ENCODE results near the gene GNA15. TPM values are rescaled to one million over a fixed set of nuclear protein-coding genes. Genes with fewer than 3 reads are reported as not detected.

GNA15 gene
- total RNA-seq, 1 donor from 2014 or later, result not detected

DNA sequence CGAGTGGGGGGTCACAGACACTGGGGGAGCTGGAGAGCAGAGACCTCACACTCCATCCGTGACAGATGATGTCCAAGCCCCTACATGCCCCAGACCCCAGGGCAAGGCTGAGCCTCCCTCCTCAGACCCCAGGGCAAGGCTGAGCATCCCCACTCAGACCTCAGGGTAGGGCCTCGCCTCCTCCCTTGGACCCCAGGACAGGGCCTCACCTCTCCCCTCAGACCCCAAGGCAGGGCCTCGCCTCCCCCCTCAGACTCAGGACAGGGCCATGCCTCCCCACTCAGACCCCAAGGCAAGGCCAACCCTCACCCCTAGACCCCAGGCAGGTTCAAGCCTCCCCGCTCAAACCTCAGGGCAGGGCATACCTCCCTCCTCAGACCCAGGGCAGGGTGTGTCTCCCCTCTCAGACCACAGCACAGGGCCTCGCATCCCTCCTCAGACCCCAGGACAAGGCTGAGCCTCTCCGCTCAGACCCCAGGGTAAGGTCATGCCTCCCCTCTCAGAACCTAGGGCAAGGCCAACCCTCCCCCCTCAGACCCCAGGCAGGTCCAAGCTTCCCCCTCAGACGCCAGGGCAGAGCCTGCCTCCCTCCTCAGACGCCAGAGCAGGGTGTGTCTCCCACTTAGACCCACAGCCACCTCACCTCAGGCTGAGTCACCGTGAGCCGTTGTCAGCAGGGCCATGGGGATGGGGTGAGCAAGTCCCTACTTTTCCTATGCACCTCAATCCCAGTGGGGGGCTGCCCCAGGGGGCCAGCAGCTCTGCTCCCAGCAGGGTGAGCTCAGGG lies 41.1 kb downstream of the GNA15 start:
- Mint-ChIP-seq H3K4me1 (ENCODE audit: unreplicated experiment) (no peaks in the 10 kb centered on the region), H3K9me3 (ENCODE audit: unreplicated experiment) (no peaks in the 10 kb centered on the region), H3K27me3 (ENCODE audit: unreplicated experiment) (peaks cover 3% of the 10 kb centered on the region), H3K27ac (ENCODE audit: unreplicated experiment) (no peak overlapping the region), H3K4me3 (ENCODE audit: unreplicated experiment) (no peak overlapping the region), H3K36me3 (ENCODE audit: low read depth, unreplicated experiment) (no peaks in the 10 kb centered on the region)
- TF ChIP-seq, protein P1, sequence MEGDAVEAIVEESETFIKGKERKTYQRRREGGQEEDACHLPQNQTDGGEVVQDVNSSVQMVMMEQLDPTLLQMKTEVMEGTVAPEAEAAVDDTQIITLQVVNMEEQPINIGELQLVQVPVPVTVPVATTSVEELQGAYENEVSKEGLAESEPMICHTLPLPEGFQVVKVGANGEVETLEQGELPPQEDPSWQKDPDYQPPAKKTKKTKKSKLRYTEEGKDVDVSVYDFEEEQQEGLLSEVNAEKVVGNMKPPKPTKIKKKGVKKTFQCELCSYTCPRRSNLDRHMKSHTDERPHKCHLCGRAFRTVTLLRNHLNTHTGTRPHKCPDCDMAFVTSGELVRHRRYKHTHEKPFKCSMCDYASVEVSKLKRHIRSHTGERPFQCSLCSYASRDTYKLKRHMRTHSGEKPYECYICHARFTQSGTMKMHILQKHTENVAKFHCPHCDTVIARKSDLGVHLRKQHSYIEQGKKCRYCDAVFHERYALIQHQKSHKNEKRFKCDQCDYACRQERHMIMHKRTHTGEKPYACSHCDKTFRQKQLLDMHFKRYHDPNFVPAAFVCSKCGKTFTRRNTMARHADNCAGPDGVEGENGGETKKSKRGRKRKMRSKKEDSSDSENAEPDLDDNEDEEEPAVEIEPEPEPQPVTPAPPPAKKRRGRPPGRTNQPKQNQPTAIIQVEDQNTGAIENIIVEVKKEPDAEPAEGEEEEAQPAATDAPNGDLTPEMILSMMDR (IDR thresholded peaks at IDR 0.05; ENCODE audit: unreplicated experiment), result no peak
- no peak for DNase-seq (ENCODE audit: low spot score)

DNA sequence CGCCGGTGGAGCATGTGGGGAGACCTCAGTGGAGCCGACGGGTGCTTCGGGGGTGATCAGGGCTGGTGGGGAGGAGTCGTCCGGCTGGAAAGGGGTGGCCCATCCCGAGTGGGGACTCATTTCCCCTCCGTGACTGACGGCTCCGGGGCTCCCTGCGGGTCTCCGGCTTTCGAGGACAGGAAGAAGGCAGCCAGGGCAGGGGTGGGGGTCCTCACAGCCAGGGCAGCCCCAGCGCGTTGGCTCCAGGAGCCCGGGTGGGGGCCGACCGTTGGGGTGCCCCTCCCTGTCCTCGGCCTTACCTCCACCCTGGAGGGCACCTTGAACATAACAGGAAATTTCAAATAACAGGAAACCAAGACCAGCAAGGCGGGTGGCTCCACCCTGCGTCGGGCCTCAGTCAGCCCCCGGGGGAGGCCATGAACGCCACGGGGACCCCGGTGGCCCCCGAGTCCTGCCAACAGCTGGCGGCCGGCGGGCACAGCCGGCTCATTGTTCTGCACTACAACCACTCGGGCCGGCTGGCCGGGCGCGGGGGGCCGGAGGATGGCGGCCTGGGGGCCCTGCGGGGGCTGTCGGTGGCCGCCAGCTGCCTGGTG lies 42.6 kb downstream of the GNA15 start, which contains the start of gene S1PR4:
Gene S1PR4, plus strand, starts transcription at position 393 of the 596 bp plus-strand sequence. Its CDS starts 24 bp downstream, at position 417.
- Mint-ChIP-seq H3K9me3 (ENCODE audit: unreplicated experiment) (no peaks in the 10 kb centered on the region), H3K4me3 (ENCODE audit: unreplicated experiment) (no peak within 1 kb of the TSS), H3K36me3 (ENCODE audit: low read depth, unreplicated experiment) (no peaks in the 10 kb centered on the region), H3K27ac (ENCODE audit: unreplicated experiment) (no peak within 1 kb of the TSS), H3K4me1 (ENCODE audit: unreplicated experiment) (no peaks in the 10 kb centered on the region), H3K27me3 (ENCODE audit: unreplicated experiment) (peaks cover 3% of the 10 kb centered on the region)
- TF ChIP-seq, protein P1 (IDR thresholded peaks at IDR 0.05; ENCODE audit: unreplicated experiment), result no peak
- no peak for DNase-seq (ENCODE audit: low spot score)

DNA sequence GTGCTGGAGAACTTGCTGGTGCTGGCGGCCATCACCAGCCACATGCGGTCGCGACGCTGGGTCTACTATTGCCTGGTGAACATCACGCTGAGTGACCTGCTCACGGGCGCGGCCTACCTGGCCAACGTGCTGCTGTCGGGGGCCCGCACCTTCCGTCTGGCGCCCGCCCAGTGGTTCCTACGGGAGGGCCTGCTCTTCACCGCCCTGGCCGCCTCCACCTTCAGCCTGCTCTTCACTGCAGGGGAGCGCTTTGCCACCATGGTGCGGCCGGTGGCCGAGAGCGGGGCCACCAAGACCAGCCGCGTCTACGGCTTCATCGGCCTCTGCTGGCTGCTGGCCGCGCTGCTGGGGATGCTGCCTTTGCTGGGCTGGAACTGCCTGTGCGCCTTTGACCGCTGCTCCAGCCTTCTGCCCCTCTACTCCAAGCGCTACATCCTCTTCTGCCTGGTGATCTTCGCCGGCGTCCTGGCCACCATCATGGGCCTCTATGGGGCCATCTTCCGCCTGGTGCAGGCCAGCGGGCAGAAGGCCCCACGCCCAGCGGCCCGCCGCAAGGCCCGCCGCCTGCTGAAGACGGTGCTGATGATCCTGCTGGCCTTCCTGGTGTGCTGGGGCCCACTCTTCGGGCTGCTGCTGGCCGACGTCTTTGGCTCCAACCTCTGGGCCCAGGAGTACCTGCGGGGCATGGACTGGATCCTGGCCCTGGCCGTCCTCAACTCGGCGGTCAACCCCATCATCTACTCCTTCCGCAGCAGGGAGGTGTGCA lies 43.3 kb downstream of the GNA15 start:
- H3K36me3 Mint-ChIP-seq (ENCODE audit: low read depth, unreplicated experiment), result no peaks in the 10 kb centered on the region
- peaks cover 3% of the 10 kb centered on the region for H3K27me3 Mint-ChIP-seq (ENCODE audit: unreplicated experiment)
- DNase-seq (ENCODE audit: low spot score), result no peak

DNA sequence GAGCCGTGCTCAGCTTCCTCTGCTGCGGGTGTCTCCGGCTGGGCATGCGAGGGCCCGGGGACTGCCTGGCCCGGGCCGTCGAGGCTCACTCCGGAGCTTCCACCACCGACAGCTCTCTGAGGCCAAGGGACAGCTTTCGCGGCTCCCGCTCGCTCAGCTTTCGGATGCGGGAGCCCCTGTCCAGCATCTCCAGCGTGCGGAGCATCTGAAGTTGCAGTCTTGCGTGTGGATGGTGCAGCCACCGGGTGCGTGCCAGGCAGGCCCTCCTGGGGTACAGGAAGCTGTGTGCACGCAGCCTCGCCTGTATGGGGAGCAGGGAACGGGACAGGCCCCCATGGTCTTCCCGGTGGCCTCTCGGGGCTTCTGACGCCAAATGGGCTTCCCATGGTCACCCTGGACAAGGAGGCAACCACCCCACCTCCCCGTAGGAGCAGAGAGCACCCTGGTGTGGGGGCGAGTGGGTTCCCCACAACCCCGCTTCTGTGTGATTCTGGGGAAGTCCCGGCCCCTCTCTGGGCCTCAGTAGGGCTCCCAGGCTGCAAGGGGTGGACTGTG lies 44.0 kb downstream of the GNA15 start:
- TF ChIP-seq, protein P1 (IDR thresholded peaks at IDR 0.05; ENCODE audit: unreplicated experiment), result no peak
- no peak overlapping the region for H3K27ac Mint-ChIP-seq (ENCODE audit: unreplicated experiment)
- H3K36me3 Mint-ChIP-seq (ENCODE audit: low read depth, unreplicated experiment), result no peaks in the 10 kb centered on the region
- H3K27me3 Mint-ChIP-seq (ENCODE audit: unreplicated experiment), result peaks cover 7% of the 10 kb centered on the region
- no peak overlapping the region for H3K4me3 Mint-ChIP-seq (ENCODE audit: unreplicated experiment)
- H3K4me1 Mint-ChIP-seq (ENCODE audit: unreplicated experiment), result no peaks in the 10 kb centered on the region
- no peaks in the 10 kb centered on the region for H3K9me3 Mint-ChIP-seq (ENCODE audit: unreplicated experiment)
- no peak for DNase-seq (ENCODE audit: low spot score)

More for the DNA sequence above, 43.3 kb downstream of the GNA15 start:
- Mint-ChIP-seq H3K4me3 (ENCODE audit: unreplicated experiment) (no peak overlapping the region), H3K9me3 (ENCODE audit: unreplicated experiment) (no peaks in the 10 kb centered on the region), H3K4me1 (ENCODE audit: unreplicated experiment) (no peaks in the 10 kb centered on the region), H3K27ac (ENCODE audit: unreplicated experiment) (no peak overlapping the region)
- TF ChIP-seq, protein P1 (IDR thresholded peaks at IDR 0.05; ENCODE audit: unreplicated experiment), result no peak
